Prostate gland (tissue), 2 donors: ENCODE measurements around the gene ITGA6. TPM values are rescaled to one million over a fixed set of nuclear protein-coding genes. Genes with fewer than 3 reads are reported as not detected.
A peak's percentile ranks its signal among the peaks of the same experiment; 100 is the strongest.

Experiments used
- DNase-seq: peaks from one replicate; pipeline ENCODE4 v3.0.0-alpha.2; 2019; ENCODE audit warnings: low spot score
- H3K27ac ChIP-seq, 2 donors: fragments of 200-600 bp; sonication (generic); 2 replicates each; pipeline ENCODE4 v1.5.1; 2017 to 2019
- H3K27me3 ChIP-seq: fragments of 200-600 bp; sonication (generic); replicated peaks from 2 replicates; pipeline ENCODE4 v1.5.1; 2019; ENCODE audit not compliant: insufficient read depth
- H3K36me3 ChIP-seq, 2 donors: fragments of 200-600 bp; sonication (generic); 1 replicate in 1 of 2; 2 replicates in 1 of 2; pipeline versions ENCODE4 v1.5.1 to v1.8.1; 2017 to 2019
- H3K4me1 ChIP-seq: fragments of 200-600 bp; sonication (generic); replicated peaks from 2 replicates; pipeline ENCODE4 v1.5.1; 2019
- H3K4me3 ChIP-seq, 2 donors: fragments of 200-600 bp; sonication (generic); 2 replicates each; pipeline ENCODE4 v1.5.1; 2017 to 2019
- H3K9me3 ChIP-seq: fragments of 200-600 bp; sonication (generic); 2 replicates; pipeline ENCODE4 v1.5.1; 2017
- CTCF ChIP-seq, 4 experiments: fragments of 200-600 bp in 2 of 4; fragments of 450-650 bp in 2 of 4; sonication (generic) in 2 of 4; IDR thresholded peaks; 1 replicate in 3 of 4; 2 replicates in 1 of 4; pipeline ENCODE4 v1.5.1; 2016 to 2019; ENCODE audit warnings: antibody characterized with exemption in 4 of 4, mild to moderate bottlenecking in 2 of 4, moderate library complexity in 2 of 4
- POLR2A ChIP-seq: fragments of 450-650 bp; IDR thresholded peaks from one replicate; pipeline ENCODE4 v1.6.1; 2016; ENCODE audit warnings: antibody characterized with exemption, mild to moderate bottlenecking
- POLR2AphosphoS5 ChIP-seq: sonication (generic); formaldehyde crosslinking; IDR thresholded peaks from one replicate; pipeline ENCODE4 v1.6.1; 2017; ENCODE audit warnings: antibody characterized with exemption
- WGBS: methylation state at CpG from one replicate; pipeline ENCODE4 v1.1.5; 2018; 5-methylcytosine and 5-hydroxymethylcytosine counted together
- intact Hi-C: fragments of 100-400 bp; cut with DNase I; formaldehyde crosslinking; loops from one replicate; pipeline ENCODE4 v1.14.2; 2022
- total RNA-seq, 2 donors: library from RNA; depleted of rRNA; stranded (reverse); fragments of >200 nt; gene quantifications; one replicate each; pipeline ENCODE4 v1.1.0, GENCODE V29; 2016

The ITGA6 gene
- total RNA-seq, 2 donors from 2014 or later, result 71.7 to 249 TPM

- TF ChIP-seq CTCF (IDR thresholded peaks at IDR 0.05), result no peak
- TF ChIP-seq POLR2A, result no peak
- no peak for TF ChIP-seq POLR2AphosphoS5
- DNase-seq, result no peak
- Histone ChIP-seq H3K36me3 (no peaks in the 10 kb centered on the region), H3K4me1 (no peaks in the 10 kb centered on the region), H3K4me3 (no peak overlapping the region), H3K27me3 (no peaks in the 10 kb centered on the region), H3K9me3 (no peaks in the 10 kb centered on the region), H3K27ac (no peak overlapping the region)
- WGBS, result 94% methylated on average over 4 of the region's 4 CpGs
- intact Hi-C loops, result no loop called here
Observed at GRCh38 chr2:172405673-172406072, 21.7 kb upstream of the ITGA6 start.

- no peaks in the 10 kb centered on the region for H3K9me3 ChIP-seq
- H3K27me3 ChIP-seq, result no peaks in the 10 kb centered on the region
- 33% methylated on average over 4 of the region's 4 CpGs for WGBS
- peak; percentile 86 for DNase-seq
- H3K36me3 ChIP-seq, result no peaks in the 10 kb centered on the region
- TF ChIP-seq CTCF (IDR thresholded peaks at IDR 0.05) (no peak), POLR2AphosphoS5 (peak; percentile 73)
- intact Hi-C loops, result no loop called here
- H3K4me3 ChIP-seq, result no peak overlapping the region
- peak overlapping the region; percentile 13 to 40 for H3K27ac ChIP-seq
- no peaks in the 10 kb centered on the region for H3K4me1 ChIP-seq
Observed at GRCh38 chr2:172408143-172408766, 19.1 kb upstream of the ITGA6 start.

GRCh38 chr2:172409042-172409441 lies 18.3 kb upstream of the ITGA6 start:
- 14% methylated on average over 1 of the region's 1 CpG for WGBS
- intact Hi-C loops, result no loop called here
- Histone ChIP-seq H3K9me3 (no peaks in the 10 kb centered on the region), H3K36me3 (no peaks in the 10 kb centered on the region), H3K4me3 (no peak overlapping the region), H3K27ac (peak overlapping the region; percentile 13 to 40), H3K4me1 (no peaks in the 10 kb centered on the region), H3K27me3 (no peaks in the 10 kb centered on the region)
- no peak for DNase-seq
- TF ChIP-seq POLR2AphosphoS5 (no peak), POLR2A (no peak), CTCF (IDR thresholded peaks at IDR 0.05) (no peak)

GRCh38 chr2:172412984-172413492 lies 14.3 kb upstream of the ITGA6 start:
- TF ChIP-seq POLR2AphosphoS5 (no peak), POLR2A (no peak), CTCF (IDR thresholded peaks at IDR 0.05) (no peak)
- no peak overlapping the region for H3K27ac ChIP-seq
- 68% methylated on average over 5 of the region's 5 CpGs for WGBS
- DNase-seq, result no peak
- intact Hi-C loops, result no loop called here
- no peaks in the 10 kb centered on the region for H3K4me1 ChIP-seq
- H3K36me3 ChIP-seq, result no peaks in the 10 kb centered on the region
- H3K4me3 ChIP-seq, result no peak overlapping the region
- H3K9me3 ChIP-seq, result no peaks in the 10 kb centered on the region
- no peaks in the 10 kb centered on the region for H3K27me3 ChIP-seq
